HepG2 (cell line): ENCODE measurements around the gene BNC1. TPM values are rescaled to one million over a fixed set of nuclear protein-coding genes. Genes with fewer than 3 reads are reported as not detected.

Source experiments
- ATAC-seq: fragments of 200-7000 bp; cut with Tn5 transposase; 3 replicates; pipeline ENCODE4 v1.9.1; 2020; ENCODE audit warnings: mild to moderate bottlenecking, moderate library complexity
- BruUV-seq: library from RNA; stranded (reverse); fragments of 400-500 nt; replicated peaks from 2 replicates; lab custom pipeline; 2021; lab: Mats Ljungman, UMichigan
- CTCF ChIA-PET: fragments of 300-600 bp; formaldehyde crosslinking; extraction: SDS; loops from one replicate; lab custom pipeline; 2021; ENCODE audit warnings: low total read pairs, inconsistent platforms, low intra/inter-chr PET ratio; lab: Yijun Ruan, JAX
- POLR2A ChIA-PET: fragments of 350-600 bp; sonication (Branson Sonifier 250); formaldehyde crosslinking; loops from one replicate; lab custom pipeline; 2020; ENCODE audit warnings: antibody characterized with exemption, inconsistent platforms; lab: Yijun Ruan, JAX
- DNase-seq: peaks from one replicate; pipeline ENCODE4 v3.0.0-alpha.2; 2015; ENCODE audit warnings: low spot score
- FAIRE-seq: peaks from 3 replicates; lab custom pipeline; 2011; peaks lifted over from hg19 to GRCh38; lab: Jason Lieb, UNC
- H2AFZ ChIP-seq: one replicate; pipeline ENCODE4 v1.6.1; 2011; ENCODE audit warnings: low read length, inconsistent platforms
- H3K27ac ChIP-seq: fragments of 300-600 bp; 3 replicates; pipeline ENCODE4 v1.8.0; 2011; ENCODE audit warnings: mixed run types, mild to moderate bottlenecking, mixed read lengths, low read length, inconsistent platforms; ENCODE audit not compliant: insufficient read depth; ENCODE audit errors: extremely low read length
- H3K27me3 ChIP-seq, 2 experiments: fragments of 200-600 bp in 1 of 2; 2 replicates in 1 of 2; 3 replicates in 1 of 2; pipeline versions ENCODE4 v1.6.0 to v1.8.0; 2011; ENCODE audit warnings: low read length in 2 of 2, mild to moderate bottlenecking in 2 of 2, moderate library complexity in 2 of 2, inconsistent platforms in 1 of 2; ENCODE audit not compliant: insufficient read depth in 2 of 2, control insufficient read depth in 1 of 2
- H3K36me3 ChIP-seq, 2 experiments: fragments of 200-600 bp in 1 of 2; replicated peaks in 1 of 2; 2 replicates in 1 of 2; 3 replicates in 1 of 2; pipeline versions ENCODE4 v1.5.1 to v1.8.0; 2011; ENCODE audit warnings: low read length in 2 of 2, inconsistent platforms in 1 of 2; ENCODE audit not compliant: insufficient read depth in 2 of 2, control insufficient read depth in 1 of 2
- H3K4me1 ChIP-seq: 2 replicates; pipeline ENCODE4 v1.5.1; 2012; ENCODE audit warnings: low read length, inconsistent platforms; ENCODE audit not compliant: insufficient read depth
- H3K4me2 ChIP-seq: 2 replicates; pipeline ENCODE4 v1.6.0; 2011; ENCODE audit warnings: low read depth, low read length, inconsistent platforms
- H3K4me3 ChIP-seq, 3 experiments: fragments of 200-600 bp in 1 of 3; sonication (generic), shearing (Covaris generic) in 1 of 3; replicated peaks in 1 of 3; 2 replicates each; pipeline ENCODE4 v1.5.1; 2011 to 2016; ENCODE audit warnings: low read length in 3 of 3, inconsistent platforms in 2 of 3, low read depth in 2 of 3, mild to moderate bottlenecking in 2 of 3, control low read depth in 1 of 3, mixed read lengths in 1 of 3; ENCODE audit not compliant: insufficient read depth in 1 of 3
- H3K79me2 ChIP-seq: one replicate; pipeline ENCODE4 v1.6.1; 2011; ENCODE audit warnings: low read length, inconsistent platforms; ENCODE audit not compliant: insufficient read depth
- H3K9ac ChIP-seq: 2 replicates; pipeline ENCODE4 v1.6.0; 2011; ENCODE audit warnings: mild to moderate bottlenecking, low read depth, low read length, inconsistent platforms; ENCODE audit not compliant: insufficient read depth
- H3K9me3 ChIP-seq: 2 replicates; pipeline ENCODE4 v1.5.1; 2012; ENCODE audit warnings: mild to moderate bottlenecking, low read length
- H4K20me1 ChIP-seq: 2 replicates; pipeline ENCODE4 v1.6.0; 2011; ENCODE audit warnings: inconsistent platforms, mild to moderate bottlenecking, low read length, moderate library complexity; ENCODE audit not compliant: insufficient read depth
- AGO1 ChIP-seq: fragments of 200-400 bp; formaldehyde crosslinking; IDR thresholded peaks from 2 replicates; pipeline ENCODE4 v1.6.1; 2017; ENCODE audit warnings: mild to moderate bottlenecking, low read depth, low read length, moderate library complexity; ENCODE audit not compliant: poor library complexity, severe bottlenecking
- CTCF ChIP-seq: sonication (generic); formaldehyde crosslinking; IDR thresholded peaks from 2 replicates; pipeline ENCODE4 v1.5.0; 2020; ENCODE audit warnings: mild to moderate bottlenecking, missing genetic modification reagents, moderate library complexity
- SP5 ChIP-seq: IDR thresholded peaks from 2 replicates; pipeline ENCODE4 v1.6.1; 2016; ENCODE audit warnings: low read depth, borderline replicate concordance
- ZBTB20 ChIP-seq: sonication (generic); formaldehyde crosslinking; IDR thresholded peaks from 2 replicates; pipeline ENCODE4 v1.8.1; 2023; ENCODE audit warnings: missing genetic modification reagents, low read depth, mild to moderate bottlenecking, borderline replicate concordance
- ZNF142 ChIP-seq: sonication (generic); formaldehyde crosslinking; IDR thresholded peaks from 2 replicates; pipeline ENCODE4 v1.4.0; 2020; ENCODE audit warnings: missing genetic modification reagents
- ZNF597 ChIP-seq: sonication (generic); formaldehyde crosslinking; IDR thresholded peaks from 2 replicates; pipeline ENCODE4 v1.5.0; 2020; ENCODE audit warnings: missing genetic modification reagents
- ZNF607 ChIP-seq: sonication (generic); formaldehyde crosslinking; IDR thresholded peaks from 2 replicates; pipeline ENCODE4 v1.5.1; 2020; ENCODE audit warnings: missing genetic modification reagents, mild to moderate bottlenecking, borderline replicate concordance
- WGBS: methylation state at CpG from one replicate; pipeline ENCODE4 v1.1.6; 2017; ENCODE audit warnings: low lambda C conversion rate; 5-methylcytosine and 5-hydroxymethylcytosine counted together
- in situ Hi-C: cut with HindIII; loops from 2 replicates; pipeline ENCODE4 v1.10.0; 2017; ENCODE audit warnings: low pct_unique_long_range_greater_than_20kb; ENCODE audit not compliant: extremely low pct_ligation_motif_present
- intact Hi-C: fragments of 100-400 bp; cut with micrococcal nuclease; formaldehyde crosslinking; loops from one replicate; pipeline ENCODE4 v1.10.0; 2022; ENCODE audit not compliant: unreplicated experiment
- polyA plus RNA-seq, 8 experiments: library from polyadenylated mRNA; depleted of rRNA in 3 of 8; stranded (reverse) in 7 of 8; unstranded in 1 of 8; fragments of >200 nt; fragmentation: Illumina TruSeq in 4 of 8; extraction: Trizol in 4 of 8; gene quantifications; 2 replicates each; pipeline versions ENCODE4 v1.2.1 to v1.2.3, GENCODE V29; 2011 to 2016; ENCODE audit warnings: low read depth in 4 of 8, missing spikeins in 1 of 8, mixed read lengths in 1 of 8; ENCODE audit not compliant: insufficient read depth in 1 of 8
- total RNA-seq, 5 experiments: library from RNA; depleted of rRNA; stranded (reverse); fragments of >200 nt; fragmentation: Illumina TruSeq; extraction: Trizol; gene quantifications; 2 replicates each; pipeline ENCODE4 v1.2.3, GENCODE V29; 2016; ENCODE audit warnings: low read depth in 1 of 5

The BNC1 gene
- total and polyA plus RNA-seq, 2 of the 13 experiments (the other 11 are each of a cell fraction or from before 2014, with no cell fraction given), result not detected

DNA sequence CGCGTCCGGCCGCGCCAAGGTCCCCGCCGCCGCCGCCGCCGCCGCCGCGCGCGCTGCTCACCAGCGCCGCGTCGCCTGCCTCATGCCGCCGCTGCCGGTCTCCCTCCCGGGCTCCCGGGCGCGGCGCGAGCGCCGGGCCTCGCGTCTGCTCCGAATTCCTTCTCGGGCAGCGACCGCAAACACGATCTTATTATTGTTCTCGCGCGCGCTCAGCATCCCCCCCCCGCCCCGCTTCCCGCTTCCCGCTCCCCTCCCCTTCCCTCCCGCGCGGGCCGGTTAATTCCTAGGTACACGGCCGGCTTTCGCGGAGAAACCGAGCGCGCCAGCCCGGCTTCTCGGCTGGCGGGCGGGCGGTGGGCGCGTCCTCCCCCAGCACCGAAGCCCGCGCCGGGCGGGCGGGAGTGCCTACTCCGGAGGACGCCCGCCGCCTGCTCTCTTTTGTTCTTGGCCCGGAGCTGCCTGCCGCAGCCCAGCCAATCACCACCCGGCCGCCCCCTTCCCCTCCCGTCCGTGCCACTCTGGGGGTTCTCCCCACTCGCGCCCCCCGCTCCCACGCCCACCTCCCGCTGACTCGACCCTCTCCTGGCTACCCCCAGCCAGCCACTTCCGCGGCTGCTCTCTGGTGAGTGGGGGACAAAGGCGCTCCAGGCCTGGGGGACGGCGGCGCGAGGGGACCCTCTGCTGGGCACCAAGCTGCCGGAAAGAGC, 76.7 kb downstream of the BNC1 start, which contains the start of gene HDGFL3 (continued):
- TF ChIP-seq AGO1, result peak; percentile 15
- peak; percentile 23; the same call in 1 of the 2 replicates for TF ChIP-seq CTCF (CRISPR knock-in tag)

GRCh38 chr15:83207009-83207659, 77.3 kb downstream of the BNC1 start:
- intact Hi-C loops (loop anchor here (5.0 kb wide), 1 partner anchor 140 kb away; the partner anchor contains the start of gene BTBD1), in situ Hi-C loops (no loop called here)
- no peaks in the 10 kb centered on the region for H3K36me3 ChIP-seq
- no peak overlapping the region for H2AFZ ChIP-seq
- TF ChIP-seq SP5 (CRISPR knock-in tag) (no peak), ZNF597 (CRISPR knock-in tag) (no peak), ZBTB20 (CRISPR knock-in tag) (no peak), ZNF607 (CRISPR knock-in tag) (no peak), ZNF142 (CRISPR knock-in tag) (0 out of 2 replicates have a peak, but pooled peaks have one; percentile 49)
- peak overlapping the region in 2 of 3 experiments; percentile 22 to 52; a peak in 3 of 6 replicates for H3K4me3 ChIP-seq
- DNase-seq, result no peak
- BruUV-seq, result no TSS peak
- no peaks in the 10 kb centered on the region for H3K4me1 ChIP-seq
- no peaks in the 10 kb centered on the region for H3K9me3 ChIP-seq
- H3K27ac ChIP-seq, result no peak overlapping the region
- FAIRE-seq, result no peak
- POLR2A ChIA-PET, result no interaction called here
- no peak overlapping the region for H3K9ac ChIP-seq
- 55% methylated on average over 14 of the region's 93 CpGs for WGBS
- H4K20me1 ChIP-seq, result no peaks in the 10 kb centered on the region
- peaks cover 3 to 35% of the 10 kb centered on the region in 2 experiments; a peak in 4 of 5 replicates for H3K27me3 ChIP-seq
- H3K4me2 ChIP-seq, result peak overlapping the region; percentile 42
- H3K79me2 ChIP-seq, result no peaks in the 10 kb centered on the region
- CTCF ChIA-PET, result no interaction called here
- peak; percentile 23; the same call in 2 of the 3 replicates for ATAC-seq
